Astrocyte (in vitro differentiated cells and primary cell): ENCODE measurements around the gene UBQLNL.

ENCODE experiments used
- EZH2 ChIP-seq: IDR thresholded peaks from 2 replicates; pipeline ENCODE4 v1.6.1; 2012; ENCODE audit warnings: mild to moderate bottlenecking, low read length, inconsistent platforms; ENCODE audit not compliant: insufficient read depth
- TF ChIP-seq, protein P1 (sequence below): IDR thresholded peaks from 2 replicates; pipeline ENCODE4 v1.5.1; 2011; ENCODE audit warnings: low read depth, mild to moderate bottlenecking, inconsistent platforms, low read length, moderate library complexity; ENCODE audit not compliant: insufficient read depth

DNA sequence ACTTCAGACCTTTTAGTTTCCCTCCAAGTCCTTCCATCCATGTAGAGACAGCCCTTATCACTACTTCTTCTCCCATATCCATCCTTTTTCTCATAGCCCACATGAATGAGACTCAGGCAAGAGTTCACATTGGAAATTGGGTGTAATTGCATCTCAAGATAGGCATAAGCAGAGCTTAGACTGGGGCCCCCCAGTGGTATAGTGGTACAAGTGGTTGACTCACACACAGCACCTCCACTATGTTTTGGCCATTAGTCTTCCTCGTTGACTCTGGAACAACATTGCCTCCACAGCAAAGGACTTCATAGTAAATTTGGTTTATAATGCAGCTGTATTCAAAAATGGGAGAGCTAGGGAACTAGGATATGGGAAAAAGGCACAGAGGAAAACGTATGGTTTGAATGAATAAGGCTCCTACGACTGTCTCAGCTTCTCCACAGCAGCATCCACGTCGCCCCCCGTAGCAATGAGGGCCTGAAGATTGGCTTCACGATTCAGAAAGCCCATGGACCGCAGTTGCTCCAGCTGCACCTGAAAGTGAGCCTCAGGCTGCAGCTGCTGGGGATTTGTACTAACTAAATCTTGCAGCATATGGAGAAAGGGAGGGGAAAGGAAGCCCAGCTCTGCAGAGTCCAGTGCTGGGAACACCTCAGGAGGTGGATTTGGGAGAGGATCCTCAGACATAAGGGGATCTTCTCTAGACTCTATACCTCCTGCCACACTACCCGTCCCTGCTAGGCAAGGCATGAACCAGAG lies 9.1 kb downstream of the UBQLNL start:
- TF ChIP-seq, protein P1, sequence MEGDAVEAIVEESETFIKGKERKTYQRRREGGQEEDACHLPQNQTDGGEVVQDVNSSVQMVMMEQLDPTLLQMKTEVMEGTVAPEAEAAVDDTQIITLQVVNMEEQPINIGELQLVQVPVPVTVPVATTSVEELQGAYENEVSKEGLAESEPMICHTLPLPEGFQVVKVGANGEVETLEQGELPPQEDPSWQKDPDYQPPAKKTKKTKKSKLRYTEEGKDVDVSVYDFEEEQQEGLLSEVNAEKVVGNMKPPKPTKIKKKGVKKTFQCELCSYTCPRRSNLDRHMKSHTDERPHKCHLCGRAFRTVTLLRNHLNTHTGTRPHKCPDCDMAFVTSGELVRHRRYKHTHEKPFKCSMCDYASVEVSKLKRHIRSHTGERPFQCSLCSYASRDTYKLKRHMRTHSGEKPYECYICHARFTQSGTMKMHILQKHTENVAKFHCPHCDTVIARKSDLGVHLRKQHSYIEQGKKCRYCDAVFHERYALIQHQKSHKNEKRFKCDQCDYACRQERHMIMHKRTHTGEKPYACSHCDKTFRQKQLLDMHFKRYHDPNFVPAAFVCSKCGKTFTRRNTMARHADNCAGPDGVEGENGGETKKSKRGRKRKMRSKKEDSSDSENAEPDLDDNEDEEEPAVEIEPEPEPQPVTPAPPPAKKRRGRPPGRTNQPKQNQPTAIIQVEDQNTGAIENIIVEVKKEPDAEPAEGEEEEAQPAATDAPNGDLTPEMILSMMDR, result no peak
- TF ChIP-seq EZH2, result no peak
